22Rv1 (cell line): ENCODE measurements around the gene BIN1.
A peak's percentile ranks its signal among the peaks of the same experiment; 100 is the strongest.
"Not testable (repeated sequence)": the region's sequence is repeated elsewhere in the genome, so short reads cannot be mapped to it uniquely, and the experiment has no call there.

ENCODE experiments used
- H3K27ac ChIP-seq: fragments of 450-650 bp; 2 replicates; pipeline ENCODE4 v1.5.1; 2017
- CTCF ChIP-seq: fragments of 450-650 bp; IDR thresholded peaks from 2 replicates; pipeline ENCODE4 v1.5.1; 2017; ENCODE audit warnings: mild to moderate bottlenecking
- ZFX ChIP-seq: fragments of 450-650 bp; IDR thresholded peaks from 2 replicates; pipeline ENCODE4 v1.6.1; 2017; ENCODE audit warnings: antibody characterized with exemption, borderline replicate concordance

BIN1 gene

GRCh38 chr2:127037476-127037875 is 69.5 kb downstream of the BIN1 start:
- no peak overlapping the region for H3K27ac ChIP-seq
- TF ChIP-seq ZFX: no peak
- TF ChIP-seq CTCF: no peak

- no peak overlapping the region for H3K27ac ChIP-seq
- TF ChIP-seq ZFX (no peak), CTCF (no peak)
Measured at GRCh38 chr2:127034883-127035611, 71.9 kb downstream of the BIN1 start.

- H3K27ac ChIP-seq: no peak overlapping the region
- no peak for TF ChIP-seq ZFX
- TF ChIP-seq CTCF: no peak
Measured at GRCh38 chr2:127034051-127034450, 72.9 kb downstream of the BIN1 start.

DNA sequence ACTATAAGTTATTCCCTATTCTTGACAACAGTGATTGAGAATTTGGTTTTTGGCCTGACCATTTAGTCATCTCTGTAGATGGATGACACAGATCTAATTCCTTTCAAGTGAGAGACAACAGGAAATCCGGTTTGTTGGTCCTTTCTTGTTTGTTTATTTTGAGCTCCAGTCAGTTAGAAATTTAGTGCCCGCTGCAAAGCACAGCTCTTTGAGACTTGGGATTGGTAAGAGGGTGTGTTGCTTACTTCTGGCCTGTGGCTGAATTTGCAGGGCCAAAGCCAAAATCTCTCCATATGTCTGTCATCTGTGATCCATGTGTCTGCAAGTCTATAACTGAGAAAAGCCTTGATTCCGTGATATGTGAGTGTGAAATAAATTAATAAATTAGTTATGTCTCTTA is 74.3 kb downstream of the BIN1 start:
- no peak overlapping the region for H3K27ac ChIP-seq
- TF ChIP-seq ZFX (no peak), CTCF (no peak)

DNA sequence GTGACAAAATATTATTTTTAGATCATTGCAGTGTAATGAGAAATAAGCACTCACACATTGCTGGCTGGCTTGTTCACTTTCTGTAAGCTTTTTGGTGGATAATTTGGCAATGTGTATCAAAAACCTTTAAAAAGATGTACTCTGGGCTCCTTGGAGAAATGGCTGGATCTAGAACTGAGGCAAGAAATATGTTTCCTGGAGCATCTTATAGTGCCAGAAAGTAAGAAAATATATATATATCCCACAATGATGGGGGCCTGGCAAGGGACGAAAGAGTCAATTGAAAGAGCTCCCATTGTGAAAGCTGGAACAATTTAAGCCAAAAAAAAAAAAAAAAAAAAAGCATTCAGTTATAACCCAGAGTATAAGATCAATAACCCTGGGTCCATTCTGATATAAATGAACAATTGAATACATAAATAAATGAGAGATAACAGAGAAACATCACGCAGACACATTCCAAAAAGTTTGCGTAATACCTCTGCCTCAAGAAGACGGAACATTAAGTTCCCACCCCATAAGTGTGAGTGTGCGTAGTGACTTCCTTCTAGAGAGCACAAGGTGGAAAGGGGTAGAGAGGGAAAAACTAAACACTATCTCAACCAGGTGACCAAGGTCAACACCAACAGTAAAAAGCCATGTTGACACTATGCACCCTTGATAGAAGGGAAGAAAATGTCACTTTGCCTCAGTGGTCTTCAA is 77.5 kb downstream of the BIN1 start:
- no peak overlapping the region for H3K27ac ChIP-seq
- TF ChIP-seq ZFX: no peak
- no peak for TF ChIP-seq CTCF

DNA sequence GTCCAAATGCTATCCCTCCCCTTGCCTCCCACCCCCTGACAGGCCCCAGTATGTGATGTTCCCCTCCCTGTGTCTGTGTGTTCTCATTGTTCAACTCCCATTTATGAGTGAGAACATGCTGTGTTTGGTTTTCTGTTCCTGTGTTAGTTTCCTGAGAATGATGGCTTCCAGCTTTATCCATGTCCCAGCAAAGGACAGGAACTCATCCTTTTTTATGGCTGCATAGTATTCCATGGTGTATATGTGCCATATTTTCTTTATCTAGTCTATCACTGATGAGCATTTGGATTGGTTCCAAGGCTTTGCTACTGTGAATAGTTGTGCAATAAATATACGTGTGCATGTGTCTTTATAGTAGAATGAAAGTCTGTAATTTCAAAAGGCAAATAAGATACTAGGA is 78.2 kb downstream of the BIN1 start:
- not testable (repeated sequence) for H3K27ac ChIP-seq

DNA sequence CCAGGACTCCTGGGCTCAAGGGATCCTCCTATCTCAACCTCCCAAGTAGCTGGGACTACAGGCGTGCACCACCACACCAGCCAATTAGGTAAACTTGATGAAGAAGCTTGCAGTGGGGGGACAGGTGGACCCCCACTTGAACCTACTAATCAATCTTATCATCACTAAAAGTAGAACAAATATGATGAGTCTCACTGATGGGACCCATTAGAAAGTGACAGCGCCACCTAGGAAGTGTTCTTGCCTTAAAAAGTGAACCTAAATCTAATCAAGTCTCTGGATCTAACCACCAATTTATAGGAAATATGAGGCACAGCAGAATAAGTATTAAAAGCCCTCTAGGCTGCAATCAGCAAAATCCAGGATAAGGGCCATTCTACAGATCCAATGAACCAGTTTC is 79.2 kb downstream of the BIN1 start:
- no peak overlapping the region for H3K27ac ChIP-seq
- peak; percentile 42 for TF ChIP-seq CTCF
- TF ChIP-seq ZFX: no peak
